IMR-90 (cell line): Measurements from ENCODE around the gene VPREB3.

ENCODE experiments used
- CEBPB ChIP-seq: IDR thresholded peaks from 2 replicates; pipeline ENCODE4 v1.6.1; 2012; ENCODE audit warnings: low read depth, low read length, improper control_type of control experiment
- CHD1 ChIP-seq: IDR thresholded peaks from 2 replicates; pipeline ENCODE4 v1.6.1; 2012; ENCODE audit warnings: low read depth, low read length, improper control_type of control experiment
- CTCF ChIP-seq: conservative IDR thresholded peaks from 2 replicates; pipeline ENCODE4 v1.5.1; 2012; ENCODE audit warnings: mild to moderate bottlenecking, low read depth, low read length, improper control_type of control experiment
- ELK1 ChIP-seq: fragments of 150-350 bp; IDR thresholded peaks from 2 replicates; pipeline ENCODE4 v1.6.1; 2016; ENCODE audit warnings: low read depth, mild to moderate bottlenecking, low read length, moderate library complexity, borderline replicate concordance
- FOS ChIP-seq: fragments of 150-350 bp; IDR thresholded peaks from 2 replicates; pipeline ENCODE4 v1.6.1; 2016; ENCODE audit warnings: low read depth, low read length
- MAFK ChIP-seq: IDR thresholded peaks from 2 replicates; pipeline ENCODE4 v1.6.1; 2012; ENCODE audit warnings: low read depth, low read length, improper control_type of control experiment
- MAZ ChIP-seq: IDR thresholded peaks from 2 replicates; pipeline ENCODE4 v1.6.1; 2012; ENCODE audit warnings: low read depth, mild to moderate bottlenecking, low read length, improper control_type of control experiment, moderate library complexity, borderline replicate concordance
- MXI1 ChIP-seq: IDR thresholded peaks from 2 replicates; pipeline ENCODE4 v1.6.1; 2012; ENCODE audit warnings: low read depth, mild to moderate bottlenecking, low read length, moderate library complexity, borderline replicate concordance
- POLR2A ChIP-seq: IDR thresholded peaks from 2 replicates; pipeline ENCODE4 v1.6.1; 2012; ENCODE audit warnings: mild to moderate bottlenecking, low read depth, low read length
- RAD21 ChIP-seq: IDR thresholded peaks from 2 replicates; pipeline ENCODE4 v1.6.1; 2012; ENCODE audit warnings: low read length, improper control_type of control experiment
- RCOR1 ChIP-seq: IDR thresholded peaks from 2 replicates; pipeline ENCODE4 v1.6.1; 2012; ENCODE audit warnings: mild to moderate bottlenecking, low read length, improper control_type of control experiment; ENCODE audit not compliant: insufficient replicate concordance
- RFX5 ChIP-seq: IDR thresholded peaks from 2 replicates; pipeline ENCODE4 v1.8.0; 2012; ENCODE audit warnings: low read depth, mild to moderate bottlenecking, low read length, moderate library complexity
- SMC3 ChIP-seq: fragments of 150-350 bp; IDR thresholded peaks from 2 replicates; pipeline ENCODE4 v1.6.1; 2016; ENCODE audit warnings: low read depth, mild to moderate bottlenecking, antibody characterized with exemption, low read length, moderate library complexity
- TF ChIP-seq, protein P1 (sequence below): fragments of 150-350 bp; IDR thresholded peaks from 2 replicates; pipeline ENCODE4 v1.6.1; 2017; ENCODE audit warnings: mild to moderate bottlenecking, antibody characterized with exemption, low read length, low read depth

GRCh38 chr22:23720855-23721254 lies 33.4 kb downstream of the VPREB3 start:
- TF ChIP-seq POLR2A, result no peak
- no peak for TF ChIP-seq MAZ
- no peak for TF ChIP-seq CTCF
- no peak for TF ChIP-seq RFX5
- TF ChIP-seq RAD21, result no peak
- TF ChIP-seq MAFK, result no peak
- no peak for TF ChIP-seq RCOR1
- no peak for TF ChIP-seq SMC3
- TF ChIP-seq ELK1, result no peak
- TF ChIP-seq FOS, result no peak
- TF ChIP-seq CEBPB, result no peak
- TF ChIP-seq, protein P1, sequence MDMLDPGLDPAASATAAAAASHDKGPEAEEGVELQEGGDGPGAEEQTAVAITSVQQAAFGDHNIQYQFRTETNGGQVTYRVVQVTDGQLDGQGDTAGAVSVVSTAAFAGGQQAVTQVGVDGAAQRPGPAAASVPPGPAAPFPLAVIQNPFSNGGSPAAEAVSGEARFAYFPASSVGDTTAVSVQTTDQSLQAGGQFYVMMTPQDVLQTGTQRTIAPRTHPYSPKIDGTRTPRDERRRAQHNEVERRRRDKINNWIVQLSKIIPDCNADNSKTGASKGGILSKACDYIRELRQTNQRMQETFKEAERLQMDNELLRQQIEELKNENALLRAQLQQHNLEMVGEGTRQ, result no peak
- TF ChIP-seq CHD1, result no peak
- TF ChIP-seq MXI1, result no peak
